Measurements from ENCODE around the gene FASTKD1.
"Not testable (repeated sequence)": the region's sequence is repeated elsewhere in the genome, so short reads cannot be mapped to it uniquely, and the experiment has no call there.

GRCh38 chr2:169582552-169583266, 9.0 kb upstream of the FASTKD1 start:
- TF ChIP-seq EP300, POLR2A (IDR thresholded peaks at IDR 0.05): not testable (repeated sequence)
- TF ChIP-seq, protein P1, sequence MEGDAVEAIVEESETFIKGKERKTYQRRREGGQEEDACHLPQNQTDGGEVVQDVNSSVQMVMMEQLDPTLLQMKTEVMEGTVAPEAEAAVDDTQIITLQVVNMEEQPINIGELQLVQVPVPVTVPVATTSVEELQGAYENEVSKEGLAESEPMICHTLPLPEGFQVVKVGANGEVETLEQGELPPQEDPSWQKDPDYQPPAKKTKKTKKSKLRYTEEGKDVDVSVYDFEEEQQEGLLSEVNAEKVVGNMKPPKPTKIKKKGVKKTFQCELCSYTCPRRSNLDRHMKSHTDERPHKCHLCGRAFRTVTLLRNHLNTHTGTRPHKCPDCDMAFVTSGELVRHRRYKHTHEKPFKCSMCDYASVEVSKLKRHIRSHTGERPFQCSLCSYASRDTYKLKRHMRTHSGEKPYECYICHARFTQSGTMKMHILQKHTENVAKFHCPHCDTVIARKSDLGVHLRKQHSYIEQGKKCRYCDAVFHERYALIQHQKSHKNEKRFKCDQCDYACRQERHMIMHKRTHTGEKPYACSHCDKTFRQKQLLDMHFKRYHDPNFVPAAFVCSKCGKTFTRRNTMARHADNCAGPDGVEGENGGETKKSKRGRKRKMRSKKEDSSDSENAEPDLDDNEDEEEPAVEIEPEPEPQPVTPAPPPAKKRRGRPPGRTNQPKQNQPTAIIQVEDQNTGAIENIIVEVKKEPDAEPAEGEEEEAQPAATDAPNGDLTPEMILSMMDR (IDR thresholded peaks at IDR 0.05) = not testable (repeated sequence)

Measured in suprapubic skin (tissue), 3 donors.